ENCODE measurements around the gene CBFA2T3.

CBFA2T3 gene

GRCh38 chr16:88957433-88957767 is 19.6 kb downstream of the CBFA2T3 start:
- no peaks in the 10 kb centered on the region for H3K27me3 ChIP-seq (ENCODE audit: low read depth, low read length)
- H3K9ac ChIP-seq (ENCODE audit: low read length), result no peak overlapping the region
- H3K27ac ChIP-seq (ENCODE audit: low read length), result no peak overlapping the region
- no peaks in the 10 kb centered on the region for H3K4me1 ChIP-seq (ENCODE audit: low read length)
- peaks cover 7% of the 10 kb centered on the region for H4K20me1 ChIP-seq (ENCODE audit: insufficient read depth, low read length)
- no peaks in the 10 kb centered on the region; the same call in 1 of the 2 replicates for H3K79me2 ChIP-seq (ENCODE audit: low read length)
- peaks cover 14% of the 10 kb centered on the region for H3K36me3 ChIP-seq (replicated peaks; ENCODE audit: low read depth, low read length)
- H3K9me3 ChIP-seq (ENCODE audit: insufficient read depth, low read length), result no peaks in the 10 kb centered on the region
- no peak for TF ChIP-seq EZH2phosphoT487 (IDR thresholded peaks at IDR 0.05; ENCODE audit: low read depth)
- TF ChIP-seq CTCF (IDR thresholded peaks at IDR 0.05; ENCODE audit: low read depth, low read length), result no peak
- H3K4me3 ChIP-seq (ENCODE audit: low read length), result no peak overlapping the region
- H3K4me2 ChIP-seq (ENCODE audit: low read length), result no peak overlapping the region
- H2AFZ ChIP-seq (ENCODE audit: low read depth, low read length), result no peak overlapping the region

- Histone ChIP-seq H3K4me2 (ENCODE audit: low read length) (no peak overlapping the region), H3K79me2 (ENCODE audit: low read length) (no peaks in the 10 kb centered on the region; the same call in 1 of the 2 replicates), H3K27me3 (ENCODE audit: low read depth, low read length) (no peaks in the 10 kb centered on the region), H3K36me3 (replicated peaks; ENCODE audit: low read depth, low read length) (peaks cover 9% of the 10 kb centered on the region), H3K27ac (ENCODE audit: low read length) (no peak overlapping the region), H2AFZ (ENCODE audit: low read depth, low read length) (no peak overlapping the region), H4K20me1 (ENCODE audit: insufficient read depth, low read length) (peaks cover 7% of the 10 kb centered on the region), H3K9me3 (ENCODE audit: insufficient read depth, low read length) (no peaks in the 10 kb centered on the region), H3K4me3 (ENCODE audit: low read length) (no peak overlapping the region), H3K4me1 (ENCODE audit: low read length) (no peaks in the 10 kb centered on the region), H3K9ac (ENCODE audit: low read length) (no peak overlapping the region)
- TF ChIP-seq CTCF (IDR thresholded peaks at IDR 0.05; ENCODE audit: low read depth, low read length) (no peak), EZH2phosphoT487 (IDR thresholded peaks at IDR 0.05; ENCODE audit: low read depth) (no peak)
These were observed 20.2 kb downstream of the CBFA2T3 start for GRCh38 chr16:88956546-88957432.

- no peak for TF ChIP-seq CTCF (IDR thresholded peaks at IDR 0.05; ENCODE audit: low read depth, low read length)
- no peak for TF ChIP-seq EZH2phosphoT487 (IDR thresholded peaks at IDR 0.05; ENCODE audit: low read depth)
- H3K4me1 ChIP-seq (ENCODE audit: low read length), result no peaks in the 10 kb centered on the region
- peaks cover 7% of the 10 kb centered on the region for H3K36me3 ChIP-seq (replicated peaks; ENCODE audit: low read depth, low read length)
- H2AFZ ChIP-seq (ENCODE audit: low read depth, low read length), result no peak overlapping the region
- peaks cover 7% of the 10 kb centered on the region for H4K20me1 ChIP-seq (ENCODE audit: insufficient read depth, low read length)
- H3K4me3 ChIP-seq (ENCODE audit: low read length), result no peak overlapping the region
- H3K9ac ChIP-seq (ENCODE audit: low read length), result no peak overlapping the region
- no peak overlapping the region for H3K4me2 ChIP-seq (ENCODE audit: low read length)
- H3K9me3 ChIP-seq (ENCODE audit: insufficient read depth, low read length), result no peaks in the 10 kb centered on the region
- no peak overlapping the region for H3K27ac ChIP-seq (ENCODE audit: low read length)
- H3K27me3 ChIP-seq (ENCODE audit: low read depth, low read length), result no peaks in the 10 kb centered on the region
- H3K79me2 ChIP-seq (ENCODE audit: low read length), result no peaks in the 10 kb centered on the region; the same call in 1 of the 2 replicates
These were observed 21.1 kb downstream of the CBFA2T3 start for GRCh38 chr16:88955906-88956305.

GRCh38 chr16:88953003-88953690 is 23.9 kb downstream of the CBFA2T3 start:
- Histone ChIP-seq H3K36me3 (replicated peaks; ENCODE audit: low read depth, low read length) (no peaks in the 10 kb centered on the region), H3K4me1 (ENCODE audit: low read length) (no peaks in the 10 kb centered on the region), H4K20me1 (ENCODE audit: insufficient read depth, low read length) (peaks cover 7% of the 10 kb centered on the region), H3K4me2 (ENCODE audit: low read length) (no peak overlapping the region), H2AFZ (ENCODE audit: low read depth, low read length) (no peak overlapping the region), H3K9ac (ENCODE audit: low read length) (no peak overlapping the region), H3K9me3 (ENCODE audit: insufficient read depth, low read length) (no peaks in the 10 kb centered on the region), H3K27me3 (ENCODE audit: low read depth, low read length) (no peaks in the 10 kb centered on the region), H3K4me3 (ENCODE audit: low read length) (no peak overlapping the region), H3K27ac (ENCODE audit: low read length) (no peak overlapping the region), H3K79me2 (ENCODE audit: low read length) (no peaks in the 10 kb centered on the region; the same call in 1 of the 2 replicates)
- TF ChIP-seq EZH2phosphoT487 (IDR thresholded peaks at IDR 0.05; ENCODE audit: low read depth) (no peak), CTCF (IDR thresholded peaks at IDR 0.05; ENCODE audit: low read depth, low read length) (no peak)
